ENCODE data around the gene C16orf92.

The C16orf92 gene

GRCh38 chr16:30065943-30066760 is 43.2 kb downstream of the C16orf92 start:
- in situ Hi-C loops (cut with HindIII; ENCODE audit: low pct_ligation_motif_present, low pct_unique_long_range_greater_than_20kb, low sequenced_read_pairs): no loop called here
- peak; percentile 65 for DNase-seq

- in situ Hi-C loops (cut with HindIII; ENCODE audit: low pct_ligation_motif_present, low pct_unique_long_range_greater_than_20kb, low sequenced_read_pairs): no loop called here
- DNase-seq: no peak
These were observed 44.0 kb downstream of the C16orf92 start for GRCh38 chr16:30066761-30067583.

- in situ Hi-C loops (cut with HindIII; ENCODE audit: low pct_ligation_motif_present, low pct_unique_long_range_greater_than_20kb, low sequenced_read_pairs): no loop called here
- DNase-seq: no peak
These were observed 44.6 kb downstream of the C16orf92 start for GRCh38 chr16:30067584-30067916.

- no peak for DNase-seq
- in situ Hi-C loops (cut with HindIII; ENCODE audit: low pct_ligation_motif_present, low pct_unique_long_range_greater_than_20kb, low sequenced_read_pairs): no loop called here
These were observed 45.3 kb downstream of the C16orf92 start for GRCh38 chr16:30068333-30068732.

- DNase-seq: peak; percentile 64
- in situ Hi-C loops (cut with HindIII; ENCODE audit: low pct_ligation_motif_present, low pct_unique_long_range_greater_than_20kb, low sequenced_read_pairs): no loop called here
These were observed 46.0 kb downstream of the C16orf92 start for GRCh38 chr16:30068750-30069610.

- DNase-seq: no peak
- in situ Hi-C loops (cut with HindIII; ENCODE audit: low pct_ligation_motif_present, low pct_unique_long_range_greater_than_20kb, low sequenced_read_pairs): no loop called here
These were observed 46.8 kb downstream of the C16orf92 start for GRCh38 chr16:30069611-30070462.

- in situ Hi-C loops (cut with HindIII; ENCODE audit: low pct_ligation_motif_present, low pct_unique_long_range_greater_than_20kb, low sequenced_read_pairs): no loop called here
- DNase-seq: no peak
These were observed 47.5 kb downstream of the C16orf92 start for GRCh38 chr16:30070490-30070889.
